Hematopoietic multipotent progenitor cell (in vitro differentiated cells): ENCODE results near the gene CGB1. TPM values are rescaled to one million over a fixed set of nuclear protein-coding genes. Genes with fewer than 3 reads are reported as not detected.

Source experiments
- DNase-seq, 3 donors: peaks; one replicate each; pipeline ENCODE4 v3.0.0-alpha.2; 2011 to 2015; ENCODE audit warnings: low read depth in 2 of 3, low spot score in 2 of 3
- small RNA-seq: library from RNA; depleted of rRNA; stranded (forward); fragments of <200 nt; gene quantifications from one replicate; pipeline ENCODE3, GENCODE V24; 2012
- total RNA-seq: library from RNA; depleted of rRNA; stranded (reverse); fragments of >200 nt; gene quantifications from one replicate; pipeline ENCODE4 v1.2.3, GENCODE V29; 2012

The CGB1 gene
- total RNA-seq, 1 donor = not detected

GRCh38 chr19:48999481-49000325, 37.0 kb downstream of the CGB1 start:
- peak; percentile 30 to 75 (median 50) for DNase-seq

GRCh38 chr19:48997972-48998371, 38.7 kb downstream of the CGB1 start:
- peak in 2 of 3 donors; percentile 52 to 66 for DNase-seq

- no peak for DNase-seq
These were observed 42.7 kb downstream of the CGB1 start for GRCh38 chr19:48994035-48994386.

- DNase-seq = peak; percentile 96 to 100 (median 100)
These were observed 43.3 kb downstream of the CGB1 start, which contains the start of the genes GYS1 and RUVBL2 for GRCh38 chr19:48993175-48994034. Gene GYS1 (minus strand): TSS chr19:48993309. CDS start chr19:48993112, 197 bp downstream. Gene RUVBL2 (plus strand): TSS chr19:48993887. CDS start chr19:48993912, 25 bp downstream.

GRCh38 chr19:48992581-48993174, 44.0 kb downstream of the CGB1 start:
- no peak for DNase-seq

- DNase-seq = no peak
These were observed 44.7 kb downstream of the CGB1 start for GRCh38 chr19:48991873-48992580.

GRCh38 chr19:48991011-48991609, 45.6 kb downstream of the CGB1 start:
- no peak for DNase-seq

- DNase-seq = no peak
These were observed 46.3 kb downstream of the CGB1 start for GRCh38 chr19:48990400-48990799.

GRCh38 chr19:48989701-48990291, 46.9 kb downstream of the CGB1 start:
- no peak for DNase-seq

- DNase-seq = no peak
These were observed 47.8 kb downstream of the CGB1 start for GRCh38 chr19:48988860-48989259.

- DNase-seq = no peak
These were observed 48.4 kb downstream of the CGB1 start for GRCh38 chr19:48988286-48988685.

GRCh38 chr19:48987323-48987722, 49.4 kb downstream of the CGB1 start:
- no peak for DNase-seq

GRCh38 chr19:48986211-48986610, 50.5 kb downstream of the CGB1 start:
- DNase-seq = no peak

GRCh38 chr19:48985711-48986110, 51.0 kb downstream of the CGB1 start:
- DNase-seq = no peak

Small RNA genes within 50 kb of the gene (small RNA-seq; reads per million reads assigned to genes)
- gene MIR6798 (not detected), gene RN7SL708P (not detected)

Other genes with a start within 250 kb of the CGB1 start
- 41.7 TPM for gene BCAT2, start 225.9 kb downstream of the CGB1 start, total RNA-seq
- 2.4 TPM for gene HSD17B14, start 200.4 kb downstream of the CGB1 start, total RNA-seq
- 10.8 TPM for gene PLEKHA4, start 168.3 kb downstream of the CGB1 start, total RNA-seq
- gene PPP1R15A, start 164.5 kb downstream of the CGB1 start, total RNA-seq = 156 TPM
- gene TULP2, start 138.2 kb downstream of the CGB1 start, total RNA-seq = under 0.01 TPM
- 235 TPM for gene NUCB1, start 136.6 kb downstream of the CGB1 start, total RNA-seq
- gene DHDH, start 103.2 kb downstream of the CGB1 start, total RNA-seq = under 0.01 TPM
- gene BAX, start 82.0 kb downstream of the CGB1 start, total RNA-seq = 38.0 TPM
- gene FTL, start 71.6 kb downstream of the CGB1 start, total RNA-seq = 1,014 TPM
- 42.8 TPM for gene GYS1, start 43.6 kb downstream of the CGB1 start, total RNA-seq
- 318 TPM for gene RUVBL2, start 43.0 kb downstream of the CGB1 start, total RNA-seq
- gene LHB, start 19.8 kb downstream of the CGB1 start, total RNA-seq = not detected
- not detected for gene CGB3, start 12.6 kb downstream of the CGB1 start, total RNA-seq
- gene CGB2, start 5.0 kb downstream of the CGB1 start, total RNA-seq = not detected
- gene CGB5, start 7.0 kb upstream of the CGB1 start, total RNA-seq = not detected
- gene CGB8, start 12.2 kb upstream of the CGB1 start, total RNA-seq = not detected
- gene CGB7, start 20.9 kb upstream of the CGB1 start, total RNA-seq = not detected
- gene NTF4, start 27.9 kb upstream of the CGB1 start, total RNA-seq = not detected
- gene KCNA7, start 35.8 kb upstream of the CGB1 start, total RNA-seq = not detected
- gene SNRNP70, start 48.6 kb upstream of the CGB1 start, total RNA-seq = 243 TPM
- 2.7 TPM for gene LIN7B, start 77.5 kb upstream of the CGB1 start, total RNA-seq
- gene C19orf73, start 82.2 kb upstream of the CGB1 start, total RNA-seq = 7.0 TPM
- gene PPFIA3, start 82.6 kb upstream of the CGB1 start, total RNA-seq = 3.5 TPM
- not detected for gene HRC, start 118.5 kb upstream of the CGB1 start, total RNA-seq
- gene TRPM4, start 120.9 kb upstream of the CGB1 start, total RNA-seq = 2.2 TPM